ENCODE data around the gene SH3BP5L.

DNA sequence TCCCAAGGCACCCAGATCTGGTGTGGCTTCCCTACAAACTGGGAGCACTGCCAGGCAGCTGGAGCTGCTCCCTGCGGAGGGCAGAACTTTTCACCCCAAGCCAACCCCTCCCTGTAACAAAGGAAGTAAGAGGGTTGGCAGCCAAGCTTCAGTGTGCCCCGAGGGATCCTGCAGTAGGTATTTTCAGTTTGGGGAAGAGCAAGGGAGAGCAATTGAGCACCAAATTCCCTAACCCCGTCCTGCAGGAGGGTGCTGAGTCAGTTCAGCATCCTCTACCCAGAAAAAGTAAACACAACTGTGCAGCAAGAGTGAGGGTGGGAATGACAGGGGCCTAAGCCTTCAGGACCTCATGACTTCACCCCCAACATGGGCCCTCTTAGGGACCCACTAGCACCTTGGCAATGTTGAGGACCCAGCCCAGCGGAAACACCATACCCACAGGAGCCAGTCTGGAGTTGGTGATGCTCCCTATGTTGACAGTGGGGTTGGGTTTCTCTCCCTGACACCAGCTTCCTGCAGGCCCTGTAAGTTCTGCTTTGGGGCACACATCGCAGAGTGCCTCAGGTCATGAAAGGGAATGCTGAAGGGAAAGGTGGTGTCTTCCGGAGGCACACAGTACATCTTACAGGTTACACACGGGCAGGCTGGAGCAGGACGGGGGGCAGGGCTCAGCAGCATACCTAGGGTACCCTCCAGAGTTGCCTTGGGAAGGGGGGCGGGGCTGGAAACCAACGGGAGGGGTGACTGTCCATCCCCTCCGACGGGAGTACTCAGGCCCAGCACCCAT, 14.8 kb downstream of the SH3BP5L start:
- TF ChIP-seq ZNF24 (IDR thresholded peaks at IDR 0.05), result no peak
- TF ChIP-seq, protein P1, sequence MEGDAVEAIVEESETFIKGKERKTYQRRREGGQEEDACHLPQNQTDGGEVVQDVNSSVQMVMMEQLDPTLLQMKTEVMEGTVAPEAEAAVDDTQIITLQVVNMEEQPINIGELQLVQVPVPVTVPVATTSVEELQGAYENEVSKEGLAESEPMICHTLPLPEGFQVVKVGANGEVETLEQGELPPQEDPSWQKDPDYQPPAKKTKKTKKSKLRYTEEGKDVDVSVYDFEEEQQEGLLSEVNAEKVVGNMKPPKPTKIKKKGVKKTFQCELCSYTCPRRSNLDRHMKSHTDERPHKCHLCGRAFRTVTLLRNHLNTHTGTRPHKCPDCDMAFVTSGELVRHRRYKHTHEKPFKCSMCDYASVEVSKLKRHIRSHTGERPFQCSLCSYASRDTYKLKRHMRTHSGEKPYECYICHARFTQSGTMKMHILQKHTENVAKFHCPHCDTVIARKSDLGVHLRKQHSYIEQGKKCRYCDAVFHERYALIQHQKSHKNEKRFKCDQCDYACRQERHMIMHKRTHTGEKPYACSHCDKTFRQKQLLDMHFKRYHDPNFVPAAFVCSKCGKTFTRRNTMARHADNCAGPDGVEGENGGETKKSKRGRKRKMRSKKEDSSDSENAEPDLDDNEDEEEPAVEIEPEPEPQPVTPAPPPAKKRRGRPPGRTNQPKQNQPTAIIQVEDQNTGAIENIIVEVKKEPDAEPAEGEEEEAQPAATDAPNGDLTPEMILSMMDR (CRISPR knock-in tag; IDR thresholded peaks at IDR 0.05), result no peak
- TF ChIP-seq FIP1L1 (IDR thresholded peaks at IDR 0.05; ENCODE audit: borderline replicate concordance, insufficient read depth, low read depth, low read length), result no peak
- no peak for TF ChIP-seq RBFOX2 (IDR thresholded peaks at IDR 0.05; ENCODE audit: low read depth, low read length)
- no peak for TF ChIP-seq USF2 (IDR thresholded peaks at IDR 0.05; ENCODE audit: low read depth, low read length)
- no peak for TF ChIP-seq USF2 (CRISPR knock-in tag; IDR thresholded peaks at IDR 0.05; ENCODE audit: borderline replicate concordance)
- no peak for TF ChIP-seq REST (IDR thresholded peaks at IDR 0.05; ENCODE audit: borderline replicate concordance in 1 of 2, low read depth in 1 of 2, low read length in 2 of 2)
- TF ChIP-seq GABPB1 (CRISPR knock-in tag; IDR thresholded peaks at IDR 0.05), result no peak
- TF ChIP-seq FOXM1 (CRISPR knock-in tag; IDR thresholded peaks at IDR 0.05), result no peak
